ENCODE measurements around the gene STRA8. TPM values are rescaled to one million over a fixed set of nuclear protein-coding genes. Genes with fewer than 3 reads are reported as not detected.

STRA8 gene
- total RNA-seq, 1 donor from 2014 or later, result not detected

- DNase-seq (ENCODE audit: extremely low spot score, unreplicated experiment), result no peak
- Mint-ChIP-seq H3K27ac (no peak overlapping the region), H3K36me3 (no peaks in the 10 kb centered on the region), H3K4me1 (ENCODE audit: unreplicated experiment) (peaks cover 3% of the 10 kb centered on the region), H3K9me3 (peaks cover 6% of the 10 kb centered on the region), H3K4me3 (no peak overlapping the region), H3K27me3 (no peaks in the 10 kb centered on the region)
- TF ChIP-seq, protein P1, sequence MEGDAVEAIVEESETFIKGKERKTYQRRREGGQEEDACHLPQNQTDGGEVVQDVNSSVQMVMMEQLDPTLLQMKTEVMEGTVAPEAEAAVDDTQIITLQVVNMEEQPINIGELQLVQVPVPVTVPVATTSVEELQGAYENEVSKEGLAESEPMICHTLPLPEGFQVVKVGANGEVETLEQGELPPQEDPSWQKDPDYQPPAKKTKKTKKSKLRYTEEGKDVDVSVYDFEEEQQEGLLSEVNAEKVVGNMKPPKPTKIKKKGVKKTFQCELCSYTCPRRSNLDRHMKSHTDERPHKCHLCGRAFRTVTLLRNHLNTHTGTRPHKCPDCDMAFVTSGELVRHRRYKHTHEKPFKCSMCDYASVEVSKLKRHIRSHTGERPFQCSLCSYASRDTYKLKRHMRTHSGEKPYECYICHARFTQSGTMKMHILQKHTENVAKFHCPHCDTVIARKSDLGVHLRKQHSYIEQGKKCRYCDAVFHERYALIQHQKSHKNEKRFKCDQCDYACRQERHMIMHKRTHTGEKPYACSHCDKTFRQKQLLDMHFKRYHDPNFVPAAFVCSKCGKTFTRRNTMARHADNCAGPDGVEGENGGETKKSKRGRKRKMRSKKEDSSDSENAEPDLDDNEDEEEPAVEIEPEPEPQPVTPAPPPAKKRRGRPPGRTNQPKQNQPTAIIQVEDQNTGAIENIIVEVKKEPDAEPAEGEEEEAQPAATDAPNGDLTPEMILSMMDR (conservative IDR thresholded peaks at IDR 0.05), result no peak
These were observed 17.9 kb upstream of the STRA8 start for GRCh38 chr7:135215698-135216097.

DNA sequence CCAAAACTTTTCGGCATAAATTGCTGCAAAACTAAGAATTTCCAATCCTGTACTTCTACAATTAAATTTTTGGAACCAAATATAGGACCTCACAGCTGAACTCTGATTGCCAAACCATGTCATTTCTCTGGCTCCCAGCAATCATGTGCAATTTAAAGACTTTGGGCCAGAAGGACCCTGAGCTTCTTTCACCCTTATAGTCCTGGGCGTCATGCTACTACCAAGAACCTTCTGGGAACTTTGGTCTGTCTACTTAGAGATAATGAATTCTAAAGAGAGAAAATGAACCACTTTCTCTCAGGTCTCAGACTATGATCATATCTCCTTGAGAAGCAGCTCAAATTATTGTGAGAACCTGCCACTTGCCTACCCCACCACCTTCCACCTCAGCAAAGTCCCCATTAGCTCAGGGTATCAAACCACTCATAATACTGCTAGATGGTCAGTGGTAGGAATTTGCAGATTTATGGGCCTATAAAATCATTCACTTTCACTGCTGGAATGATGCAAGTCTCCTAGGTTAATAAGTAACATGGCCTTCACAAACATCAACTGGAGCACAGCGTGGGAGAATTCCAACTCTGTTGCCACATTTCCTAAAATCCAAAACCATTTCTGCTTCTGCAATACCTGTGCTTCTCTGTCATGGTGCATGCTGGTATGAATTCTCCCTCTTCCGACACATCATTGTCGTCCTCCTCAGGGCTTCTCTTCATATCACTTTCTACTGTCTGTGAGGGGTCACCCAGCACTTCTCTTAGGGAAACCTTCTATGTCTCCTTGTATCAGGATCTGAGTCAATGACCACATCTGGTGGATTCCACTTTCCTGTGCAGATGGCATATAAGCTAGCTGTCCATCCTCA, 15.8 kb upstream of the STRA8 start:
- H3K9me3 Mint-ChIP-seq, result peaks cover 7% of the 10 kb centered on the region
- H3K36me3 Mint-ChIP-seq, result no peaks in the 10 kb centered on the region
- H3K27me3 Mint-ChIP-seq, result no peaks in the 10 kb centered on the region
- no peak for DNase-seq (ENCODE audit: extremely low spot score, unreplicated experiment)
- H3K27ac Mint-ChIP-seq, result no peak overlapping the region
- H3K4me1 Mint-ChIP-seq (ENCODE audit: unreplicated experiment), result no peaks in the 10 kb centered on the region
- no peak overlapping the region for H3K4me3 Mint-ChIP-seq
- TF ChIP-seq, protein P1 (conservative IDR thresholded peaks at IDR 0.05), result no peak

GRCh38 chr7:135224027-135224426, 9.6 kb upstream of the STRA8 start:
- TF ChIP-seq, protein P1 (conservative IDR thresholded peaks at IDR 0.05), result no peak
- peaks cover 7% of the 10 kb centered on the region for H3K9me3 Mint-ChIP-seq
- no peak overlapping the region for H3K27ac Mint-ChIP-seq
- no peaks in the 10 kb centered on the region for H3K36me3 Mint-ChIP-seq
- DNase-seq (ENCODE audit: extremely low spot score, unreplicated experiment), result no peak
- no peak overlapping the region for H3K4me3 Mint-ChIP-seq
- no peaks in the 10 kb centered on the region for H3K4me1 Mint-ChIP-seq (ENCODE audit: unreplicated experiment)
- no peaks in the 10 kb centered on the region for H3K27me3 Mint-ChIP-seq

DNA sequence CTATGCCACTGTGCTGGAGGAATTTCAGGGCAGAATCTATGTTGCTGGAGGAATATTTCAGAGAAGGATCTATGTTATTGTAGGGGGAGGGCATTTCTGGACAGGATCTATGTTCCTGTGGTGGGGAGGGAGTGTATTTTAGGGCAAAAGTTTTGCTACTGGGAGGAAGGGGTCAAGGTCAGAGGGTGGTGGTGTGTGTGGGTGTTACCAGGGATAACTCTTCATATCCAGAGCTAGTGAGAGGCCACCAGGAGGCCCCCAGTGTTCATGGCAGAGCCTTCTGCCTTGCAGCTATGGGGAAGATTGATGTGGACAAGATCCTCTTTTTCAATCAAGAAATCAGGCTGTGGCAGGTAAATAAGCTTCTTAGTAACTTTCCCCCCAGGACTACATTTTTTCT, 2.0 kb upstream of the STRA8 start:
- Mint-ChIP-seq H3K9me3 (no peaks in the 10 kb centered on the region), H3K27me3 (no peaks in the 10 kb centered on the region), H3K4me3 (no peak overlapping the region), H3K27ac (peak overlapping the region; percentile 22), H3K4me1 (ENCODE audit: unreplicated experiment) (peaks cover 6% of the 10 kb centered on the region), H3K36me3 (no peaks in the 10 kb centered on the region)
- no peak for DNase-seq (ENCODE audit: extremely low spot score, unreplicated experiment)
- TF ChIP-seq, protein P1 (conservative IDR thresholded peaks at IDR 0.05), result no peak

- no peaks in the 10 kb centered on the region for H3K36me3 Mint-ChIP-seq
- H3K4me1 Mint-ChIP-seq (ENCODE audit: unreplicated experiment), result peaks cover 6% of the 10 kb centered on the region
- TF ChIP-seq, protein P1 (conservative IDR thresholded peaks at IDR 0.05), result no peak
- DNase-seq (ENCODE audit: extremely low spot score, unreplicated experiment), result no peak
- no peak overlapping the region for H3K4me3 Mint-ChIP-seq
- no peaks in the 10 kb centered on the region for H3K27me3 Mint-ChIP-seq
- no peak overlapping the region for H3K27ac Mint-ChIP-seq
- H3K9me3 Mint-ChIP-seq, result no peaks in the 10 kb centered on the region
These were observed 1.6 kb upstream of the STRA8 start for GRCh38 chr7:135232087-135232486.
